Embryonic facial prominence (tissue), 1 donor: Measurements from ENCODE around the gene NFKB1.
"Not testable (repeated sequence)": the region's sequence is repeated elsewhere in the genome, so short reads cannot be mapped to it uniquely, and the experiment has no call there.

ENCODE experiments used
- DNase-seq: peaks from one replicate; pipeline ENCODE4 v3.0.0-alpha.2; 2016; ENCODE audit errors: extremely low spot score

The NFKB1 gene

GRCh38 chr4:102566426-102566825, 65.3 kb downstream of the NFKB1 start:
- DNase-seq, result no peak

- DNase-seq, result no peak
Observed at GRCh38 chr4:102567427-102567826, 66.3 kb downstream of the NFKB1 start.

GRCh38 chr4:102569200-102569599, 68.0 kb downstream of the NFKB1 start:
- no peak for DNase-seq

GRCh38 chr4:102570211-102570610, 69.1 kb downstream of the NFKB1 start:
- not testable (repeated sequence) for DNase-seq

GRCh38 chr4:102572452-102572851, 71.3 kb downstream of the NFKB1 start:
- no peak for DNase-seq

- no peak for DNase-seq
Observed at GRCh38 chr4:102574317-102574716, 73.2 kb downstream of the NFKB1 start.

GRCh38 chr4:102575369-102576129, 74.4 kb downstream of the NFKB1 start:
- no peak for DNase-seq

GRCh38 chr4:102578270-102578669, 77.1 kb downstream of the NFKB1 start:
- no peak for DNase-seq

GRCh38 chr4:102578819-102579218, 77.7 kb downstream of the NFKB1 start:
- no peak for DNase-seq

- DNase-seq, result no peak
Observed at GRCh38 chr4:102579794-102580462, 78.8 kb downstream of the NFKB1 start.

- DNase-seq, result no peak
Observed at GRCh38 chr4:102580463-102580842, 79.3 kb downstream of the NFKB1 start.

- no peak for DNase-seq
Observed at GRCh38 chr4:102584091-102584490, 82.9 kb downstream of the NFKB1 start.

- DNase-seq, result no peak
Observed at GRCh38 chr4:102585329-102585728, 84.2 kb downstream of the NFKB1 start.

GRCh38 chr4:102586002-102586643, 85.0 kb downstream of the NFKB1 start:
- no peak for DNase-seq

- DNase-seq, result no peak
Observed at GRCh38 chr4:102586644-102587021, 85.5 kb downstream of the NFKB1 start.

GRCh38 chr4:102589743-102590142, 88.6 kb downstream of the NFKB1 start:
- no peak for DNase-seq

- DNase-seq, result no peak
Observed at GRCh38 chr4:102592256-102592655, 91.1 kb downstream of the NFKB1 start.

GRCh38 chr4:102593147-102593546, 92.0 kb downstream of the NFKB1 start:
- DNase-seq, result no peak

GRCh38 chr4:102594000-102594399, 92.8 kb downstream of the NFKB1 start:
- DNase-seq, result no peak

- DNase-seq, result no peak
Observed at GRCh38 chr4:102596532-102596931, 95.4 kb downstream of the NFKB1 start.

GRCh38 chr4:102598086-102598761, 97.1 kb downstream of the NFKB1 start:
- DNase-seq, result no peak

GRCh38 chr4:102598762-102599374, 97.7 kb downstream of the NFKB1 start:
- no peak for DNase-seq
